Measurements from ENCODE around the gene TSHZ2. TPM values are rescaled to one million over a fixed set of nuclear protein-coding genes. Genes with fewer than 3 reads are reported as not detected.

Gene TSHZ2
- polyA plus RNA-seq, 1 donor, result 14.2 TPM

GRCh38 chr20:53061192-53062108 lies 89.3 kb downstream of the TSHZ2 start:
- DNase-seq, result no peak

GRCh38 chr20:53064935-53065334 lies 92.8 kb downstream of the TSHZ2 start:
- no peak for DNase-seq

GRCh38 chr20:53068241-53068640 lies 96.1 kb downstream of the TSHZ2 start:
- no peak for DNase-seq

DNA sequence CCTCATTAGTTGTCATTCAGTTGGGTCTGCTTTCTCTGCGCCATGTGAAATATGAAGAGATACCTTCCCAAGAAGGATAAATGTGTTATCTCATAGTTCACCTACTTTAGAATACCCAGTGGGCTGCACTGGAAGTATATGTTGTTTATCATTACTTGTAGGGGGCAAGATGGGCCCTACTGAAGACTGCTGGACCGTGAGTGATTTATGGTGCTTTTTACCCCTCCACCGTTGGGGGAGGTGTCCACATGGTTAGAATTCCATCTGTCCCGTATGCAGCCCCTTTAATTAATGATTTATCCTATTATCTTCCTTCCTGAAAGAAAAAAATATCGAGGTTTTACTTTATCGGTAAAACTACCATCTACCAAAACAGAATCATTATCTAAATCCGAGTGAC lies 97.0 kb downstream of the TSHZ2 start:
- peak; percentile 46 for DNase-seq

- DNase-seq, result no peak
Observed at GRCh38 chr20:53070224-53070623, 98.1 kb downstream of the TSHZ2 start.

DNA sequence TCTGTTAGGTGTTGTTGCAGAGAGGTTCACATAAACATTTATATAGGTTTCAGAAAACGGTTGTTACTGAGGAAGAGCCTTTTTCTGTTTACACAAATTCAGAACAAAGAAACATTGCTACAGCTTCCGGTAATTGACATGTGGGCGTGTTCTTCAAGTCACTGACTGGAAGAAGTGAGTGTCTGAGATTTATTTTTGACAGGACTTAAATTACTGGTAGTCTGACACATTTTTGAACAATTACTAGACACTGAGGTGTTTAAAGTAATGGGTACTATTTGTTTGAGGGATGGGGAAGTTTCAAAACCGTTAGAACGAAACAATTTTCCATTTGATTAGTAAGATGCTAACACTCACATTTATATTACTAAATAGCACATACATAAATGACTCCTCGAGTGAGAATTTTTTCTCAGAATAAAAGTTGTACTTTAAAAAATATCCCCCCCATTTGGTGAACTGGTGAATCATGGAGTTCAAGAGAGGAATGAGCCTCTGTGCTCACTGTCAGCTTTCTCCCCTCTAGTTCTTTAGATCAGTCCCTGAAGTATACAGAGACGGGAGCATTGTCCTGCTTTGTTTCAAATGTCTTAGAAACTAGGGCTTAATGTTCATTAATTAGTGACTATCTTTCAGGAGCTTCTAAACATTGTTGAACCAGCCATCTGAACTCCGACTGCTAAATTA lies 98.7 kb downstream of the TSHZ2 start:
- no peak for DNase-seq

DNA sequence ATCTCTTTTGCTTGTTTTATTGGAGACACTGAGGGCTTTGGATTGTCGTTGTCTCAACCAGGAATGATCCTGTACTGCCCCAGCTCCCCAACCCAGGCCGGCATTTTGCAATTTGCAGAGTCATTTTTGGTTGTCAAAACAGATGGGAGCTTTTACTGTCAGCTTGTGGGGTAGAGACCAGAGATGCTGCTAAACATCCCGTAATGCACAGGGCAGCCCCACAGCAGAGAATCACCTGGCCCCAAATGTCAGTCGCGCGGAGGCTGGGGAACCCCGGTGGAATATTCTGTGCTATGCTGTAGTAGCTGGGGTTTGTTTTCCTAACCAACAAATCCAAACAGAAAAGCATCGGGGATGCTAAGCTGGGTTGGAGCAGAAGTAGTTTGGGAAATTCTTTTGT lies 99.7 kb downstream of the TSHZ2 start:
- DNase-seq, result no peak

GRCh38 chr20:53072923-53073579 lies 100.9 kb downstream of the TSHZ2 start:
- DNase-seq, result no peak

- no peak for DNase-seq
Observed at GRCh38 chr20:53073636-53074415, 101.7 kb downstream of the TSHZ2 start.

- DNase-seq, result no peak
Observed at GRCh38 chr20:53074811-53075314, 102.7 kb downstream of the TSHZ2 start.

GRCh38 chr20:53076668-53077067 lies 104.5 kb downstream of the TSHZ2 start:
- no peak for DNase-seq

DNA sequence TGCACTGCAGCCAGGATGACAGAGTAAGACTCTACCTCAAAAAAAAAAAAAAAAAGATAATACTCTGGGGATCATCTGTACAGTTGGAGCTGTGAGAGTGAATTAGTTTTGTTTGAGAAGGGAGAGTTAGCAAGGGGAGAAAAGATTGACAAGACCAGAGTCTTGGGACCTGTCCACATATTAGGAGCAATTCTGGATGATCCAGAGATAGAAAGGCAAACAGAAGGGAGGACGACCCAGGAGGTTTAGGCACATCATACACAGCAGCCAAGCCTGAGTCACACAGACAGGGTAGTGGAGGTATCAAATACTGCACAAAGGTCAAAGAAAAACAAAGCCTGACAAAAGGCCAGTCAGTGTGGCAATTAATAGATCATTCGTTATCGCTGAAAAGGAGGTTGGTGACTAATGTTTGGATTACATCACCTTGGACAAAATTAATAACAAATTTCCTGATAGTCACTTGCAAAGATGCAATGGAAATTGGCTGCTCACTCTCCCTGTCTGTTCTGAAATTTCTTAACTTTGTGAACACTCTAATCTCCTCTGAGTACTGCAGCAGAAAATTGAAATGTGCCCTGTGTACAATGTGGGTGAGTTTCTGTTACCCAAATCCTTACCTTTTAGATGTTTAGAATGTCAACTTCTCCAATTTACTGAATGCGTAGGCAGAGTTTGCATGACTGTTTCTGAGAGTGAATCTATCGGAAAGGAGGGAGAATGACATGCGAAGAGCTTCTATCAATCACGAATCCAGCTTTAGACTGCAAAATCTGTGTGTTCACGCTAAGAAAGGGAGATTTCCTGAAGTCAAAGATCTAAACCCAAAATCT lies 105.4 kb downstream of the TSHZ2 start:
- no peak for DNase-seq

GRCh38 chr20:53078761-53079160 lies 106.6 kb downstream of the TSHZ2 start:
- DNase-seq, result no peak

DNA sequence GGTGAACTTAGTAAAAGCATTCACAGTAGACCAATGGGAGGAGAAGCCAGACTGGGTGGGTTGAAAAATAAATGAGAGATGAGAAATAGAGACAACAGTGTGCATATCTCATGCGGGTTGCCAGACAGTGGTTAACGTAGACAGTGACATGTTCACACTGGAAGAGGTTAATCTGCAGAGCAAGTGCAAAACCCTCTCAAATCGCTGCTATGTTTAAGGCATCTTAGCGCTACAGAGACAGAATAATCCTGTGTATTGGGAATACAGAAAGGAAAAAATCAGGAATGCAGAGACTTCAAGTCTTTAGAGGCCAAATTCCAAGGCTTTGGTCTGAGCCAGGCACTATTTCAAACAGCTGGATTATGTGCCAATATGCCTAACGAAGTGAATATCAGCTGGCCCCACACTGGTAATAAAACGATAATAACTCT lies 107.1 kb downstream of the TSHZ2 start:
- DNase-seq, result no peak

DNA sequence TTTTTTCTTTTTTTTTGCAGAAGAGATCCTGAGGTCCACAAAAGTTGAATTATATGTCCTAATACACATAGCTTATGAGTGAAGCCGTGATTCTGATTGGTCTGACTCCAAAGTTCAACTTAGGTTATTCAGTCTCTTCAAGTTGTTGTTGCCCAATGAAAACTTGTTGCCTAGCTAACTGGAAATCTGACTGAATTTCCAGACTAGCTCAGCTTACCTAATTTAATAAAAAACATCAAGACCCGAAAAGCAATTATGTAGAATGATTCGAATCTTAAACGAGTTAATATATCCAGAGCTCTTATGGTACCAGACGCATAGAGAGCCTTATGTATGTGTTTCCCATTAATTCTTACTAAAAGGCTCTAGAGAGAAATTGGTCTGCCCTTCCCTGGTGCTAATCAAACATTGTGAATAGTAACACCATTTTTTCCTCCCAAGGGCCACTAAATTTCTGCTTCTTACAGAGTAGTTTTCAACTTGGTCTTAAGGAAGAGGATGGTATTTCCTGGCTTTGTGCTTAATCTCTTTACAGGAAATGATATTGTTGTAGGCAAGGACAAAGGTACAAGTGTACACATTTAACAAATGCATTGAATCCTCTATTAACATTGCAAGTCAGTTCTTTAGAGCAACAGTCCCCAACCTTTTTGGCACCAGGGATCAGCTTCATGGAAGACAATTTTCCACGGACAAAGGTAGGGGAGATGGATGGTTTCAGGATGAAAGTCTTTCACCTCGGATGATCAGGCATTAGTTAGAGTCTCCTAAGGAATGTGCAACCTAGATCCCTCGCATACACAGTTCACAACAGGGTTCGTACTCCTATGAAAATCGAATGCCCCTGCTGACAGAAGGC lies 107.9 kb downstream of the TSHZ2 start:
- no peak for DNase-seq

DNA sequence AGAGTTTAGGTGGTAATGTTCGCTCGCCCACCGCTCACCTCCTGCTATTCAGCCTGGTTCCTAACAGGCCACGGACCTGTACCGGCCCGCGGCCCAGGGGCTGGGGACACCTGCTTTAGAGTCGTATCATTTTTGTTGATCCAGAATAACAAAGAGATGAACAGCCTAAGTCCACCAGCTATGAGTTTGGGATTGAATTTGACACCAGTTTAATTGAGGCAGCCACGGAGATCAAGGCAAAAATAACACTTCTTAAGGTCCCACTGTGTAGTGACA lies 108.5 kb downstream of the TSHZ2 start:
- no peak for DNase-seq

DNA sequence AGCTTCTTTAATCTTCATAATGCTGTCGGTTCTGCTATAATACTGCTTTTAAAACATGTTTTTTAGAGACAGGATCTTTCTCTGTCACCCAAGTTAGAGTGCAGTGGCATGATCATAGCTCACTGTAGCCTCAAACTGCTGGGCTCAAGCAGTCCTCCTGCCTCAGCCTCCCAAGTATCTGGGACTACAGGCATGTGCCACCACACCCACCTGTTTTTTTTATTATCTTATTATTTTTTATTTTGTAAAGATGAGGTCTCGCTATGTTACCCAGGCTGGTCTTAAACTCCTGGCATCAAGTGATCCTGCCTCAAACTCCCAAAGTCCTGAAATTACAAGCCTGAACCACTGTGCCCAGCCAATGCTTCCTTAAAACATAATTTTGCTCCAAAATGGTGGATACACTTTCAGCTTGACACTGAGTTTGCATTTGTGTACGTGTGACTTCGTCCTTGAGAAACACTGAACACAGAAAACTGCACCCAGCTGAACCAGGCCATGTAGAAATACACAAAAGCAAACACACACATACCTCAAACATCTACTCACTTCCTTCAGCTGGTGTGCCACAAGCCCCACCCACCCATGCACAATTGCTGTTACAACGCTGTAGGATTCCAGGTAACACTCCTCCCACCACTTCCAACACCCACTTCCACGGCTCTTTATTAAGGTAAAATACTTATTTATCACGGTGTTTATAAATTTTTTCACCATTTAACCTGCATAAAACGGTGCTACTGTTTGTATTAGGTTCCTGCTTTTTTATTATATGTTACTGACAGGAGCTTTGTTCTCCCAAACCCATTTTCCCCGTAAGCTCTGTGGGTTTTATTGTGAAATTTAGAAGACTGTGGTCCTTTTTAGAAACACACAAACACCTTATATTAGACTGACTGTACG lies 109.1 kb downstream of the TSHZ2 start:
- DNase-seq, result no peak

DNA sequence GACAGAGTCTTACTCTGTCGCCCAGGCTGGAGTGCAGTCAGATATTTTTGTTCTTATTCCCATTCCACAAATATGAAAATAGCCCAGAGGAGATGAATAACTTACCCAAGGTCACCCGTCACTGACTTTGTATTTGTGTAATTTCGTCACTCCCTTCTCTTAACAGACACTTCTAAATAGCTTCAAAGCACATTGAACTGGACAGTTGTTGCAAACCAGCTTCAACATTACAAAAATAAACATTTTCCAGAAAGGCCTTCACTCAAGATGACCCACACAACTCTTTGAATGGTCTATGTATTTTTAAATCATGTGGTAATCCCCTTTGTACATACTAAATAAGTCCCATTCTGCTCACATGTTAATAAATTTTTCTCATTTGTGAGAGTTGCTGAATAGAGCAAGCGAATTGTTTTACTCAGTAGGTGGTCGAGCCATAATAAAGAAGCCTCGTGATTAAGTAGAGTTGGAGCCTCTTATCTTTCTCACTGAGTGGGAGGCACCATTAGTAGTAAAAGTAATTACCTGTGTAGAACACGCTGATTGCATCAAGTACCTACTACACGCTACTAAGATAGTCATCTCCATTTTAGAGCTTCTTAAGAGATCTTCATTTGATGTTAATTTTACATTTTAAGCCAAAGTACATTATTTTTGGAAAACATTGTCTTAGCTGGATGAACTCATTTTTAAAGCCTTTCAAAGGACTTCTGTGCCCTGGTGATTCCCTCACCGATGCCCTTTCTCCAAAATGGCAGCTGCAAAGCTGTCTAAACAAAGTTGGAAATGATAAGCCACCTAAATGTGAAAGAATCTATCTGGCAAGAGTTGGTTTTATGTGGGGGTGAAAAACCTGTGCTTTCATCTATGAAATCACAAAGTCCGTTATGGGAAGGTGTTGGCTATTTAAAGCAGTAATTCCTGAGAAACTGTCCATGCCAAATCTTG lies 110.0 kb downstream of the TSHZ2 start:
- no peak for DNase-seq
